IMR-90 (cell line): Measurements from ENCODE around the gene MACF1. TPM values are rescaled to one million over a fixed set of nuclear protein-coding genes. Genes with fewer than 3 reads are reported as not detected.

Experiments
- ATAC-seq: fragments of 200-7000 bp; cut with Tn5 transposase; 2 replicates; pipeline ENCODE4 v1.9.1; 2020; ENCODE audit warnings: low read depth, mild to moderate bottlenecking, moderate library complexity
- BruUV-seq: library from RNA; stranded (reverse); fragments of 400-500 nt; replicated peaks from 2 replicates; lab custom pipeline; 2021; lab: Mats Ljungman, UMichigan
- CTCF ChIA-PET: fragments of 300-600 bp; formaldehyde crosslinking; extraction: SDS; loops from one replicate; lab custom pipeline; 2021; ENCODE audit warnings: antibody characterized with exemption; lab: Yijun Ruan, JAX
- POLR2A ChIA-PET: fragments of 300-600 bp; sonication (Branson Sonifier 250); formaldehyde crosslinking; loops from one replicate; lab custom pipeline; 2022; ENCODE audit warnings: antibody characterized with exemption; ENCODE audit not compliant: unreplicated experiment; lab: Charles Lee
- DNase-seq: peaks from one replicate; pipeline ENCODE4 v3.0.0; 2013
- H2AFZ ChIP-seq: replicated peaks from 2 replicates; pipeline ENCODE3; 2013; ENCODE audit warnings: low read length, mild to moderate bottlenecking; ENCODE audit not compliant: poor library complexity
- H2AK5ac ChIP-seq: 2 replicates; pipeline ENCODE4 v1.6.1; 2013; ENCODE audit warnings: low read depth, low read length, inconsistent platforms
- H2AK9ac ChIP-seq: replicated peaks from 2 replicates; pipeline ENCODE3; 2013; ENCODE audit warnings: mild to moderate bottlenecking, low read depth, low read length, moderate library complexity; ENCODE audit not compliant: poor library complexity
- H2BK120ac ChIP-seq: 2 replicates; pipeline ENCODE4 v1.6.1; 2013; ENCODE audit warnings: low read depth, low read length, inconsistent platforms
- H2BK15ac ChIP-seq: 3 replicates; pipeline ENCODE4 v1.6.1; 2013; ENCODE audit warnings: low read depth, low read length, inconsistent platforms
- H2BK20ac ChIP-seq: 2 replicates; pipeline ENCODE4 v1.6.1; 2013; ENCODE audit warnings: low read depth, mild to moderate bottlenecking, inconsistent platforms, low read length, moderate library complexity
- H2BK5ac ChIP-seq: 2 replicates; pipeline ENCODE4 v1.6.1; 2013; ENCODE audit warnings: mild to moderate bottlenecking, low read depth, low read length, inconsistent platforms; ENCODE audit not compliant: poor library complexity, severe bottlenecking
- H3K14ac ChIP-seq: replicated peaks from 2 replicates; pipeline ENCODE4 v1.6.1; 2013; ENCODE audit warnings: low read depth, low read length, inconsistent platforms
- H3K18ac ChIP-seq: 2 replicates; pipeline ENCODE4 v1.6.1; 2013; ENCODE audit warnings: low read depth, low read length, control low read depth
- H3K23ac ChIP-seq: 2 replicates; pipeline ENCODE4 v1.6.1; 2013; ENCODE audit warnings: low read depth, low read length, inconsistent platforms
- H3K27ac ChIP-seq: 2 replicates; pipeline ENCODE4 v1.5.1; 2013; ENCODE audit warnings: mild to moderate bottlenecking, control low read depth, low read length; ENCODE audit not compliant: insufficient read depth
- H3K27me3 ChIP-seq: 2 replicates; pipeline ENCODE4 v1.6.1; 2013; ENCODE audit warnings: low read length; ENCODE audit not compliant: control insufficient read depth, insufficient read depth
- H3K36me3 ChIP-seq: 2 replicates; pipeline ENCODE4 v1.6.1; 2013; ENCODE audit warnings: low read length, mixed read lengths; ENCODE audit not compliant: control insufficient read depth, insufficient read depth
- H3K4ac ChIP-seq: 2 replicates; pipeline ENCODE4 v1.6.1; 2013; ENCODE audit warnings: low read depth, low read length, inconsistent platforms
- H3K4me1 ChIP-seq: 2 replicates; pipeline ENCODE4 v1.6.1; 2013; ENCODE audit warnings: low read length, mixed read lengths; ENCODE audit not compliant: control insufficient read depth, insufficient read depth
- H3K4me2 ChIP-seq: 2 replicates; pipeline ENCODE4 v1.6.1; 2013; ENCODE audit warnings: low read depth, mild to moderate bottlenecking, control low read depth, low read length, moderate library complexity
- H3K4me3 ChIP-seq: 2 replicates; pipeline ENCODE4 v1.5.1; 2013; ENCODE audit warnings: low read depth, mild to moderate bottlenecking, control low read depth, low read length, moderate library complexity; ENCODE audit not compliant: insufficient read depth
- H3K56ac ChIP-seq: 2 replicates; pipeline ENCODE4 v1.6.1; 2013; ENCODE audit warnings: low read length, inconsistent platforms; ENCODE audit not compliant: insufficient read depth; ENCODE audit errors: extremely low read depth
- H3K79me1 ChIP-seq, 2 experiments: 2 replicates each; pipeline ENCODE4 v1.6.1; 2013; ENCODE audit warnings: low read length in 2 of 2, inconsistent platforms in 1 of 2, low read depth in 1 of 2
- H3K9ac ChIP-seq: 2 replicates; pipeline ENCODE4 v1.6.1; 2013; ENCODE audit warnings: low read depth, low read length, control low read depth
- H3K9me1 ChIP-seq: 2 replicates; pipeline ENCODE4 v1.6.1; 2013; ENCODE audit warnings: low read length, inconsistent platforms; ENCODE audit not compliant: insufficient read depth
- H3K9me3 ChIP-seq: 2 replicates; pipeline ENCODE4 v1.6.1; 2013; ENCODE audit warnings: low read length; ENCODE audit not compliant: control insufficient read depth, insufficient read depth
- H4K20me1 ChIP-seq: 2 replicates; pipeline ENCODE4 v1.6.1; 2013; ENCODE audit warnings: low read length, inconsistent platforms; ENCODE audit not compliant: insufficient read depth
- H4K5ac ChIP-seq: 2 replicates; pipeline ENCODE4 v1.6.1; 2013; ENCODE audit warnings: mild to moderate bottlenecking, low read depth, low read length, control low read depth
- H4K8ac ChIP-seq, 2 experiments: 2 replicates each; pipeline ENCODE4 v1.6.1; 2013; ENCODE audit warnings: low read depth in 2 of 2, low read length in 2 of 2, control low read depth in 1 of 2, inconsistent platforms in 1 of 2
- H4K91ac ChIP-seq: 2 replicates; pipeline ENCODE4 v1.6.1; 2013; ENCODE audit warnings: low read depth, low read length, inconsistent platforms; ENCODE audit not compliant: insufficient read depth
- BHLHE40 ChIP-seq: fragments of 150-350 bp; IDR thresholded peaks from 2 replicates; pipeline ENCODE4 v1.6.1; 2016; ENCODE audit warnings: mild to moderate bottlenecking, low read depth, low read length
- CEBPB ChIP-seq: IDR thresholded peaks from 2 replicates; pipeline ENCODE4 v1.6.1; 2012; ENCODE audit warnings: low read depth, low read length, improper control_type of control experiment
- CHD1 ChIP-seq: IDR thresholded peaks from 2 replicates; pipeline ENCODE4 v1.6.1; 2012; ENCODE audit warnings: low read depth, low read length, improper control_type of control experiment
- CTCF ChIP-seq: conservative IDR thresholded peaks from 2 replicates; pipeline ENCODE4 v1.5.1; 2012; ENCODE audit warnings: mild to moderate bottlenecking, low read depth, low read length, improper control_type of control experiment
- FOS ChIP-seq: fragments of 150-350 bp; IDR thresholded peaks from 2 replicates; pipeline ENCODE4 v1.6.1; 2016; ENCODE audit warnings: low read depth, low read length
- MAFK ChIP-seq: IDR thresholded peaks from 2 replicates; pipeline ENCODE4 v1.6.1; 2012; ENCODE audit warnings: low read depth, low read length, improper control_type of control experiment
- MAZ ChIP-seq: IDR thresholded peaks from 2 replicates; pipeline ENCODE4 v1.6.1; 2012; ENCODE audit warnings: low read depth, mild to moderate bottlenecking, low read length, improper control_type of control experiment, moderate library complexity, borderline replicate concordance
- MXI1 ChIP-seq: IDR thresholded peaks from 2 replicates; pipeline ENCODE4 v1.6.1; 2012; ENCODE audit warnings: low read depth, mild to moderate bottlenecking, low read length, moderate library complexity, borderline replicate concordance
- NFE2L2 ChIP-seq: fragments of 150-350 bp; IDR thresholded peaks from 2 replicates; pipeline ENCODE4 v1.6.1; 2016; ENCODE audit warnings: low read depth, mild to moderate bottlenecking, low read length
- POLR2A ChIP-seq: IDR thresholded peaks from 2 replicates; pipeline ENCODE4 v1.6.1; 2012; ENCODE audit warnings: mild to moderate bottlenecking, low read depth, low read length
- RAD21 ChIP-seq: IDR thresholded peaks from 2 replicates; pipeline ENCODE4 v1.6.1; 2012; ENCODE audit warnings: low read length, improper control_type of control experiment
- RCOR1 ChIP-seq: IDR thresholded peaks from 2 replicates; pipeline ENCODE4 v1.6.1; 2012; ENCODE audit warnings: mild to moderate bottlenecking, low read length, improper control_type of control experiment; ENCODE audit not compliant: insufficient replicate concordance
- RFX5 ChIP-seq: IDR thresholded peaks from 2 replicates; pipeline ENCODE4 v1.8.0; 2012; ENCODE audit warnings: low read depth, mild to moderate bottlenecking, low read length, moderate library complexity
- SMC3 ChIP-seq: fragments of 150-350 bp; IDR thresholded peaks from 2 replicates; pipeline ENCODE4 v1.6.1; 2016; ENCODE audit warnings: low read depth, mild to moderate bottlenecking, antibody characterized with exemption, low read length, moderate library complexity
- WGBS, 2 experiments: methylation state at CpG; one replicate each; pipeline versions ENCODE4 v1.1.5 to v1.1.7; 2013; ENCODE audit warnings: missing lambda C conversion rate in 2 of 2; ENCODE audit not compliant: insufficient read length in 1 of 2; ENCODE audit errors: extremely low coverage in 2 of 2; 5-methylcytosine and 5-hydroxymethylcytosine counted together
- dilution Hi-C: fragments of 300-500 bp; cut with HindIII; formaldehyde crosslinking; loops from one replicate; pipeline ENCODE4 v1.14.3; 2018; ENCODE audit warnings: low sequenced_read_pairs; ENCODE audit not compliant: unreplicated experiment
- in situ Hi-C: fragments of 300-500 bp; cut with MboI; formaldehyde crosslinking; loops from 3 replicates; pipeline ENCODE4 v1.14.3; 2019; ENCODE audit warnings: low sequenced_read_pairs, inconsistent platforms, mixed read lengths
- intact Hi-C: fragments of 100-400 bp; cut with micrococcal nuclease; formaldehyde crosslinking; loops from 2 replicates; pipeline ENCODE4 v1.10.0; 2022
- polyA plus RNA-seq, 3 experiments: library from polyadenylated mRNA; depleted of rRNA; stranded (reverse); fragments of >200 nt; gene quantifications; 2 replicates each; pipeline ENCODE4 v1.2.3, GENCODE V29; 2012; ENCODE audit warnings: low replicate concordance in 1 of 3
- total RNA-seq: library from RNA; depleted of rRNA; stranded (reverse); fragments of >200 nt; gene quantifications from 2 replicates; pipeline ENCODE4 v1.2.3, GENCODE V29; 2012
- TF ChIP-seq, protein P1 (sequence below): fragments of 150-350 bp; IDR thresholded peaks from 2 replicates; pipeline ENCODE4 v1.6.1; 2017; ENCODE audit warnings: mild to moderate bottlenecking, antibody characterized with exemption, low read length, low read depth

The MACF1 gene
- total and polyA plus RNA-seq, 2 of the 4 experiments (the other 2 are of a cell fraction), result 67.6 to 369 TPM

- Histone ChIP-seq H3K18ac (no peak overlapping the region), H4K20me1 (peaks cover 65% of the 10 kb centered on the region), H3K14ac (peak overlapping the region; percentile 52), H4K8ac (no peak overlapping the region; a peak in 1 of 4 replicates), H2BK20ac (no peak overlapping the region), H2AK5ac (0 out of 2 replicates have a peak overlapping the region, but pooled peaks have one; percentile 47), H3K4me3 (no peak overlapping the region), H3K27ac (no peak overlapping the region), H4K91ac (no peak overlapping the region), H3K4ac (no peak overlapping the region; the same call in 1 of the 2 replicates), H3K23ac (0 out of 2 replicates have a peak overlapping the region, but pooled peaks have one; percentile 7), H2AFZ (no peak overlapping the region), H3K9me3 (no peaks in the 10 kb centered on the region), H3K4me2 (no peak overlapping the region), H3K4me1 (peaks cover 27% of the 10 kb centered on the region), H3K27me3 (no peaks in the 10 kb centered on the region), H2AK9ac (peak overlapping the region; percentile 15), H3K9me1 (peaks cover 19% of the 10 kb centered on the region), H3K9ac (no peak overlapping the region), H2BK120ac (no peak overlapping the region), H2BK5ac (no peak overlapping the region), H4K5ac (no peak overlapping the region), H2BK15ac (no peak overlapping the region; the same call in 2 of the 3 replicates), H3K36me3 (0 out of 2 replicates have a peak, but pooled peaks cover 2% of the 10 kb centered on the region), H3K56ac (no peak overlapping the region), H3K79me1 (peaks cover 33 to 72% of the 10 kb centered on the region in 2 experiments)
- no peak for ATAC-seq
- intact Hi-C loops (no loop called here), in situ Hi-C loops (no loop called here), dilution Hi-C loops (no loop called here)
- ChIA-PET POLR2A (no interaction called here), CTCF (interaction anchor here (0.7 to 1.4 kb wide), 5 partner anchors 10 to 90 kb away, joined by 3 read pairs; partner anchors contain the start of gene MACF1)
- BruUV-seq, result no TSS peak
- no peak for DNase-seq
- WGBS, 2 experiments, result 100% methylated on average over 1 of the region's 11 CpGs; no CpG with 5 or more reads in 1 of the 2 experiments
- no peak for TF ChIP-seq RCOR1
- TF ChIP-seq CEBPB, result no peak
- TF ChIP-seq, protein P1, sequence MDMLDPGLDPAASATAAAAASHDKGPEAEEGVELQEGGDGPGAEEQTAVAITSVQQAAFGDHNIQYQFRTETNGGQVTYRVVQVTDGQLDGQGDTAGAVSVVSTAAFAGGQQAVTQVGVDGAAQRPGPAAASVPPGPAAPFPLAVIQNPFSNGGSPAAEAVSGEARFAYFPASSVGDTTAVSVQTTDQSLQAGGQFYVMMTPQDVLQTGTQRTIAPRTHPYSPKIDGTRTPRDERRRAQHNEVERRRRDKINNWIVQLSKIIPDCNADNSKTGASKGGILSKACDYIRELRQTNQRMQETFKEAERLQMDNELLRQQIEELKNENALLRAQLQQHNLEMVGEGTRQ, result no peak
- no peak for TF ChIP-seq MAFK
- TF ChIP-seq CHD1, result no peak
- no peak for TF ChIP-seq SMC3
- TF ChIP-seq FOS, result no peak
- no peak for TF ChIP-seq CTCF
- TF ChIP-seq NFE2L2, result no peak
- no peak for TF ChIP-seq POLR2A
- TF ChIP-seq RAD21, result no peak
- TF ChIP-seq MAZ, result no peak
- no peak for TF ChIP-seq BHLHE40
- TF ChIP-seq RFX5, result no peak
- no peak for TF ChIP-seq MXI1
These were observed 10.7 kb downstream of the MACF1 start for GRCh38 chr1:39214998-39215873.
